HL-60/S4 (cell line): ENCODE results near the gene PINK1.

Experiments used
- in situ Hi-C: fragments of 300-500 bp; cut with MboI; formaldehyde crosslinking; loops from 2 replicates; pipeline ENCODE4 v1.14.3; 2022; ENCODE audit warnings: low sequenced_read_pairs

Gene PINK1

GRCh38 chr1:20699558-20699957, 66.3 kb downstream of the PINK1 start:
- in situ Hi-C loops = loop anchor here (10.0 kb wide), 1 partner anchor 505 kb away; no protein-coding TSS in a partner anchor

GRCh38 chr1:20700636-20701215, 67.5 kb downstream of the PINK1 start:
- in situ Hi-C loops = no loop called here
